Left ventricle myocardium inferior (tissue), 1 donor: ENCODE data around the gene COL18A1. TPM values are rescaled to one million over a fixed set of nuclear protein-coding genes. Genes with fewer than 3 reads are reported as not detected.

ENCODE experiments used
- DNase-seq: peaks from one replicate; pipeline ENCODE4 v3.0.0-alpha.2; 2020
- H3K27ac ChIP-seq: fragments of 200-600 bp; replicated peaks from 2 replicates; pipeline ENCODE4 v1.8.0; 2021
- H3K27me3 ChIP-seq: fragments of 200-600 bp; 2 replicates; pipeline ENCODE4 v1.8.0; 2021; ENCODE audit warnings: low read depth
- H3K36me3 ChIP-seq: fragments of 200-600 bp; 2 replicates; pipeline ENCODE4 v1.8.0; 2021
- H3K4me1 ChIP-seq: fragments of 200-600 bp; 2 replicates; pipeline ENCODE4 v1.8.0; 2021
- H3K4me3 ChIP-seq: fragments of 200-600 bp; 2 replicates; pipeline ENCODE4 v1.8.0; 2021; ENCODE audit warnings: mild to moderate bottlenecking, moderate library complexity
- H3K9me3 ChIP-seq: fragments of 200-600 bp; replicated peaks from 2 replicates; pipeline ENCODE4 v1.8.0; 2021
- CTCF ChIP-seq: fragments of 200-600 bp; IDR thresholded peaks from 2 replicates; pipeline ENCODE4 v1.8.0; 2021; ENCODE audit warnings: antibody characterized with exemption, mild to moderate bottlenecking, borderline replicate concordance
- intact Hi-C: fragments of 100-400 bp; cut with micrococcal nuclease; formaldehyde crosslinking; loops from one replicate; pipeline ENCODE4 v1.11.0; 2022
- total RNA-seq: library from RNA; stranded (reverse); fragmentation: NEBNext Ultra II Directional; extraction: Animal tissue kit (Norgen Biotek cat#: 25700); gene quantifications from one replicate; pipeline ENCODE4 v1.2.1, GENCODE V29; 2021
- donor health status: DM: no; HTN: yes; CAD: no; lungs with severe emphysema.

The COL18A1 gene
- total RNA-seq, 1 donor from 2014 or later: 66.5 TPM

DNA sequence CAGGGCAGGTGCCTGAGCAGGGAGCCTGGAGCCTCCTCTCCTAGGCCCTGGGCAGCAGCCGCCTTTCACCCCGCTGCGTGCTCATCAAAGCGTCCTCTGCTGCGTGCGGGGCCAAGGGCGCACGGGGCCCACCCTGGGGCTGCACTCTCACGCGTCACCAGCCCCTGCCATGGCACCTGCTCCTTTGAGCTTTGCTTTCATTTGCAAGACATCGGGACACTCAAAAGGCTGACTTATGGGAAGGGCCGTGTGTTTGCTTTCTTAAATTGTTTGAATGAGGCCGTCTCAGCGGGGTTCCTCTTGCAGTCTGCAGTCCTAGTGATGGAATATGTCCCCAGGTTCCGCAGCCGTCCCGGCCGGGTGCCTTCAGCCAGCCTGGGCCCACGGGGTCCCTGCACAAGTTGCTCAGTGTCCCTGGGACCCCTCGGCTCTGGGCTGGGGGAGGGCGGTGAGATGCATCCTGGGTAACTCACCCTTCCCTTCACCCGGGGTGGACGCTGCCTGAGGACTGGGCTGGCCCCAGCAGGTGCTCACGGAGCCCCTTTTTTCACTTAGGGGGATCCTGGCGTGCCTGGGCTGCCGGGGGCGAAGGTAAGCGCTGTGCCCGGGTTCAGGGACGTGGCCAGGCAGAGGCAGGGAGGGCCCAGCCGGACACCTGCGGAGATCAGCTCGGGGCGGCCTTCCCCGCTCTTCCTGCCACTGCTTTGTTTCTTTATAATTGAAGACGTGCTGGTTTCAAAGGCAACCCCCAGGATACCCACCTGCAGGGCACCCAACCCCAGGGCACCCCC is 84.2 kb downstream of the COL18A1 start:
- Histone ChIP-seq H3K4me1 (no peaks in the 10 kb centered on the region), H3K36me3 (peaks cover 42% of the 10 kb centered on the region), H3K27me3 (no peaks in the 10 kb centered on the region), H3K9me3 (no peaks in the 10 kb centered on the region), H3K4me3 (no peak overlapping the region), H3K27ac (no peak overlapping the region)
- TF ChIP-seq CTCF: no peak
- no peak for DNase-seq
- intact Hi-C loops: no loop called here

DNA sequence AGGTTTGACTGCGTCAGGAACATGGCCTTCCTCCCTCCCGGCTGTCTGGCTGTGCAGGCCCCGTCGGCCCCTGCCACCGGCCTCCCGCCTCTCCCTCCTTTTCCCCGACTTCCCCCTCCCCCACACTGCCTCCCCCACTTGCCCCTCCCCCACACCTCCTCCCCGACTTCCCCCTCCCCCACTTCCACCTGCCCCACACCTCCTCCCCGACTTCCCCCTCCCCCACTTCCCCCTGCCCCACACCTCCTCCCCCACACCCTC is 84.7 kb downstream of the COL18A1 start:
- intact Hi-C loops: no loop called here
- no peak for DNase-seq
- Histone ChIP-seq H3K27me3 (no peaks in the 10 kb centered on the region), H3K27ac (no peak overlapping the region), H3K36me3 (peaks cover 45% of the 10 kb centered on the region), H3K4me3 (no peak overlapping the region), H3K4me1 (no peaks in the 10 kb centered on the region), H3K9me3 (no peaks in the 10 kb centered on the region)
- no peak for TF ChIP-seq CTCF

- H3K27ac ChIP-seq: no peak overlapping the region
- no peaks in the 10 kb centered on the region for H3K9me3 ChIP-seq
- H3K27me3 ChIP-seq: no peaks in the 10 kb centered on the region
- H3K4me1 ChIP-seq: no peaks in the 10 kb centered on the region
- H3K4me3 ChIP-seq: no peak overlapping the region
- no peak for TF ChIP-seq CTCF
- intact Hi-C loops: no loop called here
- H3K36me3 ChIP-seq: peaks cover 46% of the 10 kb centered on the region
- DNase-seq: no peak
These were observed 85.2 kb downstream of the COL18A1 start for GRCh38 chr21:45490049-45490731.

DNA sequence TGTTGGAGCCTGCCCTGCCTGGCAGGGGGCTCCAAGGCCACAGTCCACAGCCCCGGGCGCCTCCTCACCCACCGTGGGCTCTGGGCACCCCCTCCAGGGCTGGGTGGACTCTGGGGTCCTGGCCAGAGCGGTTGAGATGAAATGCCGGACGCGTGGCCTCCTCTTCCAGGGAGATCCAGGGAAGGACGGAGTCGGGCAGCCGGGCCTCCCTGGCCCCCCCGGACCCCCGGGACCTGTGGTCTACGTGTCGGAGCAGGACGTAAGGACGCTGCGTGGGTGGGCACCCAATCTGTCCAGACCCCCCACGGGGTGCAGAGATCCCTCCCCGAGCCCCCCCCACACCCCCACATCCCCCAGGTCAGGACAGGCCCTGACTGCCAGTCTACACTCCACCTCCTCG is 86.1 kb downstream of the COL18A1 start:
- intact Hi-C loops: no loop called here
- Histone ChIP-seq H3K4me1 (no peaks in the 10 kb centered on the region), H3K27ac (no peak overlapping the region), H3K4me3 (no peak overlapping the region), H3K9me3 (no peaks in the 10 kb centered on the region), H3K36me3 (peaks cover 55% of the 10 kb centered on the region), H3K27me3 (no peaks in the 10 kb centered on the region)
- DNase-seq: no peak
- no peak for TF ChIP-seq CTCF

DNA sequence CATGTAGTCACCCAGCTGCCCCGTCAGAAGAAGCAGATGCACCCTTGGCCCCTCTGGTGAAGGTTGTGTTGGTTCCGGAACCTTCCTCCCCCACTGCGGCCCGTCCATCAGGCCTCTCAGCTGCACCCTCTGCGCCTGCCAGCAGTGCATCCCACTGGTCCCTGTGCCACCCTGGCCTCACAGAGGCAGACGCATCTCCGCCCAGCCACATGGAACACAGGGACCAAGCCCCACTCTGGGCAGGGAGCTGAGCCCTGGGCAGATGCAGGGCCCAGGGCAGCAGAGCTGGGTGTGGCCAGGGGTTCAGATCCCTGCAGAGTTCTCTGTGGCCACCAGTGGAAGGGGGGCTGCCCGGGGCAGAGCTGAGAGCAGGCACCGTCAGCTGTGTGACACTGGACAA is 86.7 kb downstream of the COL18A1 start:
- Histone ChIP-seq H3K36me3 (peaks cover 59% of the 10 kb centered on the region), H3K27ac (no peak overlapping the region), H3K4me1 (no peaks in the 10 kb centered on the region), H3K9me3 (no peaks in the 10 kb centered on the region), H3K27me3 (no peaks in the 10 kb centered on the region), H3K4me3 (no peak overlapping the region)
- TF ChIP-seq CTCF: no peak
- intact Hi-C loops: no loop called here
- no peak for DNase-seq
